ENCODE results near the gene ACTN1. TPM values are rescaled to one million over a fixed set of nuclear protein-coding genes. Genes with fewer than 3 reads are reported as not detected.

Gene ACTN1
- total and polyA plus RNA-seq, 2 of the 8 experiments (the other 6 are each of a cell fraction or from before 2014, with no cell fraction given), result 236 to 262 TPM

- Histone ChIP-seq H3K4me2 (ENCODE audit: insufficient read depth in 1 of 2, low read depth in 2 of 2, low read length in 2 of 2) (no peak overlapping the region), H2BK120ac (replicated peaks; ENCODE audit: low read depth, low read length) (no peak overlapping the region), H3K56ac (replicated peaks; ENCODE audit: insufficient read length, low read depth, low read length) (no peak overlapping the region), H3K79me1 (ENCODE audit: low read depth, low read length) (no peaks in the 10 kb centered on the region), H2BK12ac (ENCODE audit: low read depth, low read length) (no peak overlapping the region), H4K20me1 (replicated peaks in 1 of 2; ENCODE audit: control insufficient read depth in 1 of 2, insufficient read depth in 2 of 2, low read length in 2 of 2) (no peaks in the 10 kb centered on the region), H4K91ac (replicated peaks; ENCODE audit: insufficient read length, low read length) (no peak overlapping the region), H2BK5ac (ENCODE audit: low read depth, low read length) (no peak overlapping the region), H3K79me2 (ENCODE audit: control insufficient read depth in 1 of 2, insufficient read depth in 2 of 2, low read length in 2 of 2) (no peaks in the 10 kb centered on the region), H2AK5ac (ENCODE audit: low read depth, low read length) (no peak overlapping the region), H4K8ac (ENCODE audit: extremely low read depth, insufficient read depth, low read length) (no peak overlapping the region), H3K23me2 (ENCODE audit: low read depth, low read length) (no peaks in the 10 kb centered on the region; the same call in 1 of the 2 replicates), H3K9ac (replicated peaks in 1 of 4; ENCODE audit: extremely low read depth in 1 of 4, low read depth in 3 of 4, low read length in 3 of 4) (no peak overlapping the region), H2AFZ (ENCODE audit: low read length) (no peak overlapping the region), H3K36me3 (ENCODE audit: control insufficient read depth in 2 of 4, insufficient read depth in 4 of 4, low read length in 3 of 4) (no peaks in the 10 kb centered on the region), H2BK20ac (ENCODE audit: low read length) (no peak overlapping the region), H4K5ac (ENCODE audit: insufficient read length, low read depth, low read length) (no peak overlapping the region), H3K27me3 (replicated peaks in 1 of 4; ENCODE audit: control insufficient read depth in 3 of 4, extremely low read depth in 1 of 4, insufficient read depth in 3 of 4, low read length in 3 of 4) (no peaks in the 10 kb centered on the region), H3K23ac (ENCODE audit: insufficient read length) (no peak overlapping the region), H3K18ac (ENCODE audit: extremely low read depth, low read length) (no peak overlapping the region), H3K4me3 (ENCODE audit: extremely low read depth in 1 of 4, insufficient read depth in 2 of 4, low read depth in 3 of 4, low read length in 4 of 4) (no peak overlapping the region), H2BK15ac (ENCODE audit: low read length) (no peak overlapping the region), H3K27ac (ENCODE audit: low read depth, low read length) (no peak overlapping the region), H3K4me1 (replicated peaks in 1 of 4; ENCODE audit: control insufficient read depth in 3 of 4, insufficient read depth in 4 of 4, low read length in 3 of 4) (peaks cover 5 to 15% (median 8%) of the 10 kb centered on the region in 4 experiments), H3K9me3 (ENCODE audit: insufficient read depth in 2 of 2, low read depth in 1 of 2, low read length in 1 of 2) (no peaks in the 10 kb centered on the region), H3K14ac (ENCODE audit: insufficient read length) (no peak overlapping the region), H3K4ac (replicated peaks; ENCODE audit: insufficient read length, low read depth, low read length) (no peak overlapping the region)
- DNase-seq (ENCODE audit: low read depth in 1 of 2, low spot score in 2 of 2) (no peak), FAIRE-seq (no peak)
- WGBS, 2 experiments (ENCODE audit: extremely low coverage in 1 of 2, insufficient coverage in 1 of 2, insufficient read length in 1 of 2, insufficient replicate concordance in 2 of 2, low coverage in 1 of 2, low lambda C conversion rate in 2 of 2, missing lambda C conversion rate in 1 of 2), result 85% methylated on average over 1 of the region's 1 CpG; no CpG with 5 or more reads in 1 of the 2 experiments
- ChIA-PET POLR2A (ENCODE audit: partially characterized antibody) (no interaction called here), CTCF (ENCODE audit: partially characterized antibody) (interaction anchor here (1.7 to 2.7 kb wide), 2 partner anchors 27 to 85 kb away, joined by 4 to 10 read pairs; no protein-coding TSS in a partner anchor)
Measured at GRCh38 chr14:69010648-69011047, 31.5 kb upstream of the ACTN1 start.

Data from H1 (cell line).